ENCODE measurements around the gene SMIM1.

The SMIM1 gene

GRCh38 chr1:3771108-3772026, 1.2 kb upstream of the SMIM1 start:
- DNase-seq (ENCODE audit: low read depth, low spot score) = no peak
- in situ Hi-C loops (cut with HindIII; ENCODE audit: low sequenced_read_pairs) = no loop called here
- no peak for TF ChIP-seq CTCF (IDR thresholded peaks at IDR 0.05; ENCODE audit: low read depth, low read length)
- peak overlapping the region; percentile 45 for H3K4me3 ChIP-seq (ENCODE audit: low read depth, low read length)

GRCh38 chr1:3772027-3772714, 378 bp upstream of the SMIM1 start:
- peak overlapping the region; percentile 45 for H3K4me3 ChIP-seq (ENCODE audit: low read depth, low read length)
- peak; percentile 66 for DNase-seq (ENCODE audit: low read depth, low spot score)
- TF ChIP-seq CTCF (IDR thresholded peaks at IDR 0.05; ENCODE audit: low read depth, low read length) = no peak
- in situ Hi-C loops (cut with HindIII; ENCODE audit: low sequenced_read_pairs) = no loop called here

GRCh38 chr1:3773572-3774275, 1.2 kb downstream of the SMIM1 start:
- DNase-seq (ENCODE audit: low read depth, low spot score) = no peak
- in situ Hi-C loops (cut with HindIII; ENCODE audit: low sequenced_read_pairs) = no loop called here
- H3K4me3 ChIP-seq (ENCODE audit: low read depth, low read length) = no peak overlapping the region
- TF ChIP-seq CTCF (IDR thresholded peaks at IDR 0.05; ENCODE audit: low read depth, low read length) = no peak

- in situ Hi-C loops (cut with HindIII; ENCODE audit: low sequenced_read_pairs) = no loop called here
- no peak overlapping the region for H3K4me3 ChIP-seq (ENCODE audit: low read depth, low read length)
- no peak for DNase-seq (ENCODE audit: low read depth, low spot score)
- no peak for TF ChIP-seq CTCF (IDR thresholded peaks at IDR 0.05; ENCODE audit: low read depth, low read length)
Observed at GRCh38 chr1:3774276-3774945, 1.9 kb downstream of the SMIM1 start.

- TF ChIP-seq CTCF (IDR thresholded peaks at IDR 0.05; ENCODE audit: low read depth, low read length) = no peak
- no peak overlapping the region for H3K4me3 ChIP-seq (ENCODE audit: low read depth, low read length)
- in situ Hi-C loops (cut with HindIII; ENCODE audit: low sequenced_read_pairs) = no loop called here
Observed at GRCh38 chr1:3774946-3775489, 2.5 kb downstream of the SMIM1 start.

More at GRCh38 chr1:3774946-3775489, 2.5 kb downstream of the SMIM1 start:
- DNase-seq (ENCODE audit: low read depth, low spot score) = no peak
